22Rv1 (cell line): Measurements from ENCODE around the gene BTN3A1.

Experiments
- H3K27ac ChIP-seq: fragments of 450-650 bp; 2 replicates; pipeline ENCODE4 v1.5.1; 2017
- CTCF ChIP-seq: fragments of 450-650 bp; IDR thresholded peaks from 2 replicates; pipeline ENCODE4 v1.5.1; 2017; ENCODE audit warnings: mild to moderate bottlenecking
- ZFX ChIP-seq: fragments of 450-650 bp; IDR thresholded peaks from 2 replicates; pipeline ENCODE4 v1.6.1; 2017; ENCODE audit warnings: antibody characterized with exemption, borderline replicate concordance

BTN3A1 gene

DNA sequence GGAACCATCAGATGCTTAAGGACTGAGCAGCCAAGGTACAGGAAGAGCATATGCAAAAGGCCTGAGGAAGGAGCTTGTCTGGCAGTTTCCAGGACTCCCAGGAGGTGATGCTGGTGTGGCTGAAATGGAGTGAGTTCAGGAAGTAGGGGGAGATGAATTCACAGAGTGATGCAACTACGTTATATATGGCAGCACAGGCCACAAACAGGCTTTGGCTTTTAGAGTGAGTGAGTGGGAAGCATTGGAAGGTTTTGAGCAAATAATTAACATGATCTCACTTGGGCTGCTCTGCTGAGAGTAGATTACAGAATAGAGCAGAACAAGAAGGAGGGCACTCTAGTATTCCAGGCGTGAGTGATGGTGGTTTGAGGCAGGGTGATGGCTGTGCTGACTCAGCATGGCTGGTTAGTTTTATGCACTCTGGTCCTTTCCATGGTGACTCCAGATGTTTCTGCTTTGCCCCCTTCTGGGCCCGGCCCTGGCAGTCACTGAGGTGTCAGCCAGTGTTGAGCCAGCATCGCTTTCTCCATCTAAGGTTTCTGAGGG lies 12.7 kb upstream of the BTN3A1 start:
- H3K27ac ChIP-seq, result no peak overlapping the region
- TF ChIP-seq ZFX (no peak), CTCF (no peak)

GRCh38 chr6:26390531-26390930 lies 11.5 kb upstream of the BTN3A1 start:
- TF ChIP-seq CTCF (no peak), ZFX (no peak)
- no peak overlapping the region for H3K27ac ChIP-seq

GRCh38 chr6:26392932-26393636 lies 9.0 kb upstream of the BTN3A1 start:
- no peak overlapping the region for H3K27ac ChIP-seq
- TF ChIP-seq CTCF (no peak), ZFX (no peak)

- H3K27ac ChIP-seq, result no peak overlapping the region
- TF ChIP-seq CTCF (no peak), ZFX (no peak)
Measured at GRCh38 chr6:26394289-26394688, 7.8 kb upstream of the BTN3A1 start.

GRCh38 chr6:26398555-26398954 lies 3.5 kb upstream of the BTN3A1 start:
- H3K27ac ChIP-seq, result no peak overlapping the region
- TF ChIP-seq ZFX, result no peak

- no peak for TF ChIP-seq CTCF
- H3K27ac ChIP-seq, result no peak overlapping the region
Measured at GRCh38 chr6:26400626-26401025, 1.4 kb upstream of the BTN3A1 start.

DNA sequence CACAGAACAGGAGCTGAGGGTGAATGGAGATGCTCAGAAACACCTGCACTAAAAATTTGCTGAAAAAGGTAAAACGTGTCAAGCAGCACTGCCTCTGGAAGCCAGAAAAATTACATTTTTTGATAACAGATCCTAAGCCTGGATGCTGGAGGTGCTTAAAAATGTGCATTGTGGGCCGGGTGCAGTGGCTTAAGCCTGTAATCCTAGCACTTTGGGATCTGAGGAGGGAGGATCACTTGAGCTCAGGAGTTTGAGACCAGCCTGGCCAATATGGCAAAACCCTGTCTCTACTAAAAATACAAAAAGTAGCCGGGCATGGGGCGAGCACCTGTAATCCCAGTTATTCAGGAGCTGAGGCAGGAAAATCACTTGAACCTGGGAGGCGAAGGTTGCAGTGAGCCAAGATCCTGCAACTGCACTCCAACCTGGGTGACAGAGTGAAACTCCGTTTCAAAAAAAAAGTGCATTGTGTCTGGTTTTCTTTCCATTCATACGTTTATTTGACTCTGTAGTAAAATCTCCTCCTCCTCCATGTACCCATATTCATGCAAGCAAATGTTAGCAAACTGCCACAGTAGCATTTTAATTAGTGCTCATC lies 587 bp upstream of the BTN3A1 start:
- peak overlapping the region; percentile 33; the same call in 1 of the 2 replicates for H3K27ac ChIP-seq

More for the DNA sequence above, 587 bp upstream of the BTN3A1 start:
- TF ChIP-seq ZFX, result no peak
- TF ChIP-seq CTCF, result no peak
